ENCODE measurements around the gene LIN54. TPM values are rescaled to one million over a fixed set of nuclear protein-coding genes. Genes with fewer than 3 reads are reported as not detected.

LIN54 gene
- total and polyA plus RNA-seq, 9 of the 15 experiments (the other 6 are each of a cell fraction or from before 2014, with no cell fraction given) = 2.2 to 22.5 (median 15.8) TPM

GRCh38 chr4:83010522-83011318, at the start of gene LIN54 (continued):
- TF ChIP-seq ZNF609 (CRISPR knock-in tag; IDR thresholded peaks at IDR 0.05; ENCODE audit: borderline replicate concordance) (no peak), LCOR (CRISPR knock-in tag; IDR thresholded peaks at IDR 0.05) (no peak), FOXM1 (IDR thresholded peaks at IDR 0.05; ENCODE audit: low read depth) (no peak), FOXM1 (CRISPR knock-in tag; IDR thresholded peaks at IDR 0.05; ENCODE audit: low read depth) (no peak), ZNF12 (CRISPR knock-in tag; IDR thresholded peaks at IDR 0.05) (no peak), MCM7 (IDR thresholded peaks at IDR 0.05) (no peak), NFRKB (IDR thresholded peaks at IDR 0.05; ENCODE audit: low read depth) (no peak; the same call in 1 of the 2 replicates), ZNF41 (CRISPR knock-in tag; conservative IDR thresholded peaks at IDR 0.05) (no peak), EWSR1 (IDR thresholded peaks at IDR 0.05; ENCODE audit: borderline replicate concordance, low read depth, partially characterized antibody) (no peak), PCBP2 (IDR thresholded peaks at IDR 0.05; ENCODE audit: low read depth, low read length, poor library complexity, severe bottlenecking) (no peak), CCNT2 (IDR thresholded peaks at IDR 0.05; ENCODE audit: borderline replicate concordance, extremely low read depth, insufficient read length, low read depth, low read length) (peak; percentile 24), EGR1 (conservative IDR thresholded peaks at IDR 0.05) (peak; percentile 49; the same call in 1 of the 2 replicates), ZNF785 (CRISPR knock-in tag; IDR thresholded peaks at IDR 0.05) (no peak), AFF1 (IDR thresholded peaks at IDR 0.05; ENCODE audit: low read depth in 1 of 2, partially characterized antibody in 2 of 2) (no peak), ZNF764 (CRISPR knock-in tag; IDR thresholded peaks at IDR 0.05; ENCODE audit: low read depth) (no peak), SMAD4 (CRISPR knock-in tag; conservative IDR thresholded peaks at IDR 0.05) (no peak), HMG20A (CRISPR knock-in tag; conservative IDR thresholded peaks at IDR 0.05) (no peak), THAP7 (CRISPR knock-in tag; IDR thresholded peaks at IDR 0.05) (no peak), ZNF197 (CRISPR knock-in tag; IDR thresholded peaks at IDR 0.05; ENCODE audit: low read depth) (no peak)
